Esophagus muscularis mucosa (tissue), 4 donors: ENCODE measurements around the gene CNIH4.

ENCODE experiments used
- CTCF ChIP-seq, 3 experiments: fragments of 200-600 bp in 2 of 3; fragments of 450-650 bp in 1 of 3; sonication (generic) in 2 of 3; IDR thresholded peaks; one replicate each; pipeline ENCODE4 v1.5.1; 2017 to 2019; ENCODE audit warnings: antibody characterized with exemption in 3 of 3, mild to moderate bottlenecking in 2 of 3, moderate library complexity in 1 of 3
- EP300 ChIP-seq: sonication (generic); formaldehyde crosslinking; IDR thresholded peaks from one replicate; pipeline ENCODE4 v1.6.1; 2017; ENCODE audit warnings: antibody characterized with exemption
- POLR2A ChIP-seq: fragments of 450-650 bp; IDR thresholded peaks from one replicate; pipeline ENCODE4 v1.6.1; 2017; ENCODE audit warnings: antibody characterized with exemption, moderate library complexity, mild to moderate bottlenecking, low read depth
- POLR2AphosphoS5 ChIP-seq, 2 donors: sonication (generic); formaldehyde crosslinking; IDR thresholded peaks; one replicate each; pipeline ENCODE4 v1.6.1; 2017; ENCODE audit warnings: antibody characterized with exemption in 2 of 2

DNA sequence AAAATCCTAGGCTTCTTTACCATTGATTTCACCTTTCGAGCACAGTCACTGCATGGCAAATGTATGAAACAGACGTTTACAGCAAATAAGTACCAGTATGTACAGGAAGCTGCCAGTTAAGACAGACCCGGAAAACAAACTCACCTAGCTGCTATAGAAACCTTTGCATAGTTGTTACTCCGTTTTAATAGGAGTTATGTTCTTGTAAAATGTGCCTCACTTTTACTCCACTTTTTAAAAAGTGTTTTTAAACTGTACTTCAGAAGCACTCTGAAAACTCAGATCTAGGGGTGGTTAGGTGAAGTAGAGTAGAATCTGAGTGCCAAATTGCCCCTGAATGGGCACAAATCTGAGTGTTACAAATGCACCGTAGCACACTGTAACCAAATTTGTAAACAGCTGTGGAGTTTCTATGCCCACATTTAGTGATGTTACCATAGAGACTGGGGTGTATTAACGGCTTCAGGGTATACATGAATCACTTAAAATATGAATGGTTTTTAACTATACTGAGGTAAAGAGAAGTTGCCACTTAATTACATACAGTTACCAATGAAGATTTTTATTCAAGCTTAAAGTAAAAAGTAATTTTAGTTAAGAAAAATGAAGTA lies 30.7 kb downstream of the CNIH4 start:
- TF ChIP-seq CTCF (IDR thresholded peaks at IDR 0.05) (no peak), POLR2AphosphoS5 (IDR thresholded peaks at IDR 0.05) (no peak), EP300 (no peak), POLR2A (no peak)
